HG02852 (cell line): ENCODE data around the gene TTC38.
"Not testable (repeated sequence)": the region's sequence is repeated elsewhere in the genome, so short reads cannot be mapped to it uniquely, and the experiment has no call there.

Experiments used
- ATAC-seq: cut with Tn5 transposase; IDR thresholded peaks from one replicate; pipeline ENCODE4 v1.9.1; 2021; ENCODE audit warnings: mild to moderate bottlenecking, moderate library complexity; ENCODE audit not compliant: unreplicated experiment

The TTC38 gene

GRCh38 chr22:46295277-46295971 lies 27.6 kb downstream of the TTC38 start:
- ATAC-seq: no peak

- ATAC-seq: peak; percentile 90
These were observed 28.7 kb downstream of the TTC38 start, which contains the start of gene GTSE1 for GRCh38 chr22:46296257-46297150. GTSE1 (plus strand) TSS chr22:46296870; CDS start chr22:46297401, 531 bp downstream.

- peak; percentile 6 for ATAC-seq
These were observed 29.5 kb downstream of the TTC38 start for GRCh38 chr22:46297151-46297812.

DNA sequence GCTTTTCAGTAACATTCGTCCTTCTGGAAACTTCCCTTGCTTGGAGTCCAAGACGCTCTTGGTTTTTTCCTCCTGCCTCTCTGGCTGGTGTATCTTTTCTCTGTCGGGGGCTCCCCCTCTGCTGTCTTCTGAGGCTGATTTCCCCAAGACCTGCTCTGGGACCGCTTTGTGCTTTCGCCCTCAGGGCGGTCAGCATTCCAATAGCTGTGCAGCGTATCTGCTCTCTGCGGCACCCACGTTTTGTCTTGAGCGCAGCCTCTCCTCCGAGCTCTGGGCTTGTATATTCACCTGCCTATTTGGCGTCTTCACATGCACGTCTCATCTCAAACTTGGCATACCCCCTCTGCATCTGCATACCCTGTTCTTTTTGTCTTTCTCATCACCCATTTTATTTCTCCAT lies 31.3 kb downstream of the TTC38 start:
- no peak for ATAC-seq

DNA sequence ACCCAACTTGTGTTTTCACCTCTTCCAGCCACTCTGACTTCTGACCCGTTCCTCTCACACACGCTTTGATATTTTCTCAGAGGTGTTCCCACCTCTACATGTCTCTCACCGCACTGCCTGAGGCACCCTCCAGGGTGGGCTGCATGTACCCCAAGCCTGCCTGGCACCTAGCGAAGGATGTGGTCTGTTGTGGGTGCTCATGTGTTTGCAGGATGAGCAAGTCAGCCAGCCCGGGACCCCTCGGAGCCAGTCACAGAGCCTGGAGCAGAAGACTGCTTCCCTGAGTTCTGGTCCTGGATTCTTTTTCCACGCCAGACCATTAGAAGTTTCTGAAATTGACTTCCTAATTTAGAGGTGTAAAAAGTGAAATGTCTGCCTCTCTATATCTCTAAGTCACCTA lies 32.7 kb downstream of the TTC38 start:
- no peak for ATAC-seq

- ATAC-seq: no peak
These were observed 35.6 kb downstream of the TTC38 start for GRCh38 chr22:46303347-46303965.

GRCh38 chr22:46308283-46308988 lies 40.6 kb downstream of the TTC38 start:
- no peak for ATAC-seq

DNA sequence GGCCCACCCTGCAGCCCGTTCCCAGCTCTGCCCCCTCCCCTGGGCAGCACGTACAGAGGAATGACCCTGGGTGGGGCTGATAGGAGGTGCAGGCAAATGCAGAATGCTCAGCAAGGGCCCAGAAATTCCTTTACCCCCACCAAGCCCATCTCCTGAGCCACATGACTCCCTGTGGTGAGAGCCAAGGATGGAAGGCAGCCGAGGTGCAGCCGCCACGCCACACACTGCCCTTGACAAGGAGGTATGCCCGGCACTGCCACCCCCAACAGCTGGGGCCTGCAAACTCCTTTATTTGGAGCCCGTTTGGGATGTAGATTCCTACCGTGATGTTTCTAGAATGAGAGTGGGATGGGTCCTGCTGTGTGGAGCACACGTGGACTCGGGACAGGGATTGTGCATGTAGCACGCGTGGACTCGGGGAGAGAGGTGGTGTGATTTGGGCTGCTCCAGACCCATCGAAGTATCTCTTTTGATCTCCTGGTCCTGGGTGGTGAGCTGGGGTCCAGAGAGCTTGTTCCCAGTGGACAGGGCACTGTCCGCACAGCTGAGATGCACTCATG lies 41.8 kb downstream of the TTC38 start:
- no peak for ATAC-seq

DNA sequence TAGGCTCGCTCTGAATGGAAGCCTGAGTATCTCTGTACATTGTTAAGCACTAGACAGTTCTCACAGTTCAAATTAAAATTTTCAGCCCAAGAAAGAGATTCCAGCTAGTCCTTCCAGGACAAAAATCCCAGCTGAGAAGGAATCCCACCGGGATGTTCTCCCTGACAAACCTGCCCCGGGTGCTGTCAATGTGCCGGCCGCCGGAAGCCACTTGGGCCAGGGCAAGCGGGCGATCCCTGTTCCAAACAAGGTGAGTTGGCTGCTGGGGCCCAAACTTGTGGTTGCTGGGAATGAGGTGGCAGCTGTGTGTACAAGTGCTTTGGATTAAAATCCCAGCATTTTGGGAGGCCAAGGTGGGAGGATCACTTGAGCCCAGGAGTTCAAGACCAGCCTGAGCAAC lies 44.2 kb downstream of the TTC38 start:
- no peak for ATAC-seq

- not testable (repeated sequence) for ATAC-seq
These were observed 45.0 kb downstream of the TTC38 start for GRCh38 chr22:46312848-46313247.

DNA sequence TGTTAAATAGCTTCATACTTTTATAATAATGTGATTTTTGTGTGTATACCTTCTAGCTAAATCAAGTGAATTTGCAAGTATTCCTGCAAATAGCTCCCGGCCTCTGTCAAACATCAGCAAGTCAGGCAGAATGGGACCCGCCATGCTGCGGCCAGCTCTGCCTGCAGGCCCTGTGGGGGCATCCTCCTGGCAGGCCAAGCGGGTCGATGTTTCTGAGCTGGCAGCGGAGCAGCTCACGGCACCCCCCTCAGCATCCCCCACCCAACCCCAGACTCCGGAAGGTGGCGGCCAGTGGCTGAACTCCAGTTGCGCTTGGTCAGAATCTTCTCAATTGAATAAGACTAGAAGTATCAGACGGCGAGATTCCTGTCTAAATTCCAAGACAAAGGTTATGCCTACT lies 48.2 kb downstream of the TTC38 start:
- no peak for ATAC-seq

DNA sequence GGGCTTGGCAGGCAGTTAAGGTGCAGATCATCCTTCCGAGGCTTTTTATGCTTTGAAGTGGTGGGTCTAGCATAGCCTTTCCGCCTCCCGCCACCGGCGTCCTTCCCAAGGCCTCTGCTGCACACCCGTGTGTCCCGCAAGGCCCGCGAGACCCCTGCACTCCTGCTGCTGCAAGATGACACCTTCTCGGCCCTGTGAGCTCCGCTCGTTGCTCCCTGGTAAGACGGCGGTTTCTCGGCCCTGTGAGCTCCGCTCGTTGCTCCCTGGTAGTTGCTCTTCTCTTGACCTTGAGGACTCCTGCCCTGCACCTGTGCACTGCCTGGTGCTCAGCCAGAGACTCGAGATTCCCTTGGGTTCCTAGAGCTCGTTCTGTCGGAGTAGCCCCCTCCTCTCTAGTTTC lies 49.8 kb downstream of the TTC38 start:
- ATAC-seq: no peak

DNA sequence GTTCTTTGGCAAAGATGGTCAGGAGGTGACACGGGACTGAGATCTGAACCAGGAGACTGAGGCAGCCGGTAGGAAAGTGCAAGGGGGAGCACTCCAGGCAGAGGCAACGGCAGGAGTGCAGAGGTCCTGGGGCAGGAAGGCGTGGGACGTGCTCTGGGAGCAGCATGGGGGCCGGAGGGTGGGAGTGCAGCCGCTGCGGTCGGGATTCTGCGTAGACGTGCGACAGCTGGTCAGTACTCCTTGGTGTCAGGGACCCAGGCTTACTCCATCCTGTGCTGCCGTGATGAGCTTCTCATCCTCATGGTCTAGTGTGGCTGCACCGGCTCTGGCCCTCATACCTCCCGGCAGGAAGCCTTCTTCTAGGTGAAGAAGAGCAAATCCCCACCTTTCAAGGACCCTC lies 50.8 kb downstream of the TTC38 start:
- ATAC-seq: no peak

- no peak for ATAC-seq
These were observed 51.5 kb downstream of the TTC38 start for GRCh38 chr22:46319319-46319718.

GRCh38 chr22:46320166-46320710 lies 52.4 kb downstream of the TTC38 start:
- no peak for ATAC-seq

GRCh38 chr22:46320716-46321386 lies 53.0 kb downstream of the TTC38 start:
- ATAC-seq: no peak

GRCh38 chr22:46322711-46323110 lies 54.9 kb downstream of the TTC38 start:
- no peak for ATAC-seq

GRCh38 chr22:46323162-46323561 lies 55.4 kb downstream of the TTC38 start:
- ATAC-seq: no peak

DNA sequence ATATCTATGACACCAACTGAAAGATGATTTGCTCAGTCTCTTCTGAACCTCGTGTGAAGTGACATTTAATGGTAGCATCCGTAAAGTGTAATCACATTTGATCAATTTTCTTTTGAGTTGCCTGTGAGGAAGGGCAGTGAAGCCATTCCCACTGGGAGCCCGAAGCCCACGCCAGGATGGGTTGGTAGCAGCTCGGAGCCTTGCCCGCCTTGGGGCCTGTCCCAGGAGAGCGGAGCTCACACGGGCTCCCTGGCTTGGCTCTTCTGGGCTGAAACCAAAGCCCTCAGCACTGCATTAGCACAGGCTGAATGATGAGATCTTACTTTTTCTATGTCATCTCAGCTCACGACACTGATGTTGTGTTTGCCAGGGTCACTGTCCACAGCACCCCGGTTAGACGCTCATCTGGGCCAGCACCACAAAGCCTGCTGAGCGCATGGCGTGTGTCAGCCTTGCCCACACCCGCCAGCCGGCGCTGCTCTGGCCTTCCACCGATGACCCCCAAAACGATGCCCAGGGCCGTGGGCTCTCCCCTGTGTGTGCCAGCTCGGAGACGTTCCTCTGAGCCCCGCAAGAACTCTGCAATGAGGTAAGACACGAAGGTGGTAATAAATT lies 58.4 kb downstream of the TTC38 start:
- ATAC-seq: no peak
